Measurements from ENCODE around the gene SARS2.
"Not testable (repeated sequence)": the region's sequence is repeated elsewhere in the genome, so short reads cannot be mapped to it uniquely, and the experiment has no call there.

Gene SARS2

GRCh38 chr19:38880076-38880881, 50.3 kb downstream of the SARS2 start:
- Mint-ChIP-seq H3K27me3 (no peaks in the 10 kb centered on the region), H3K4me1 (ENCODE audit: low read depth) (peaks cover 19% of the 10 kb centered on the region), H3K4me3 (no peak overlapping the region), H3K36me3 (ENCODE audit: low read depth) (peaks cover 67% of the 10 kb centered on the region), H3K9me3 (no peaks in the 10 kb centered on the region), H3K27ac (no peak overlapping the region)
- intact Hi-C loops (cut with micrococcal nuclease): no loop called here

- Mint-ChIP-seq H3K9me3 (no peaks in the 10 kb centered on the region), H3K4me1 (ENCODE audit: low read depth) (peaks cover 19% of the 10 kb centered on the region), H3K27me3 (no peaks in the 10 kb centered on the region), H3K4me3 (no peak overlapping the region), H3K36me3 (ENCODE audit: low read depth) (peaks cover 60% of the 10 kb centered on the region), H3K27ac (no peak overlapping the region)
- intact Hi-C loops (cut with micrococcal nuclease): no loop called here
Measured at GRCh38 chr19:38879400-38879751, 51.2 kb downstream of the SARS2 start.

- peak overlapping the region; percentile 73 for H3K27ac Mint-ChIP-seq
- H3K4me1 Mint-ChIP-seq (ENCODE audit: low read depth): peaks cover 19% of the 10 kb centered on the region
- peaks cover 54% of the 10 kb centered on the region for H3K36me3 Mint-ChIP-seq (ENCODE audit: low read depth)
- no peaks in the 10 kb centered on the region for H3K27me3 Mint-ChIP-seq
- no peaks in the 10 kb centered on the region for H3K9me3 Mint-ChIP-seq
- intact Hi-C loops (cut with micrococcal nuclease): no loop called here
- no peak overlapping the region for H3K4me3 Mint-ChIP-seq
Measured at GRCh38 chr19:38878575-38879399, 51.8 kb downstream of the SARS2 start.

- Mint-ChIP-seq H3K27ac (peak within 1 kb of the TSS; percentile 73), H3K36me3 (ENCODE audit: low read depth) (peaks cover 46% of the 10 kb centered on the region), H3K9me3 (no peaks in the 10 kb centered on the region), H3K27me3 (no peaks in the 10 kb centered on the region), H3K4me1 (ENCODE audit: low read depth) (peaks cover 19% of the 10 kb centered on the region), H3K4me3 (no peak within 1 kb of the TSS)
- intact Hi-C loops (cut with micrococcal nuclease): no loop called here
Measured at GRCh38 chr19:38877781-38878574, 52.6 kb downstream of the SARS2 start, which contains the start of gene RINL. RINL (minus strand) TSS chr19:38878275; CDS start chr19:38876742, 1,533 bp downstream.

- H3K27ac Mint-ChIP-seq: peak overlapping the region; percentile 31
- peaks cover 20% of the 10 kb centered on the region for H3K4me1 Mint-ChIP-seq (ENCODE audit: low read depth)
- no peaks in the 10 kb centered on the region for H3K9me3 Mint-ChIP-seq
- no peaks in the 10 kb centered on the region for H3K27me3 Mint-ChIP-seq
- intact Hi-C loops (cut with micrococcal nuclease): no loop called here
- no peak overlapping the region for H3K4me3 Mint-ChIP-seq
- H3K36me3 Mint-ChIP-seq (ENCODE audit: low read depth): peaks cover 24% of the 10 kb centered on the region
Measured at GRCh38 chr19:38875656-38876395, 54.7 kb downstream of the SARS2 start.

GRCh38 chr19:38873400-38873799, 57.2 kb downstream of the SARS2 start:
- H3K4me3 Mint-ChIP-seq; H3K36me3 Mint-ChIP-seq (ENCODE audit: low read depth); H3K9me3 Mint-ChIP-seq; H3K27me3 Mint-ChIP-seq; H3K27ac Mint-ChIP-seq; intact Hi-C loops (cut with micrococcal nuclease): not testable (repeated sequence)
- peaks cover 37% of the 10 kb centered on the region for H3K4me1 Mint-ChIP-seq (ENCODE audit: low read depth)

GRCh38 chr19:38870612-38871011, 60.0 kb downstream of the SARS2 start:
- H3K27ac Mint-ChIP-seq: peak overlapping the region; percentile 78
- H3K36me3 Mint-ChIP-seq (ENCODE audit: low read depth): peaks cover 5% of the 10 kb centered on the region
- peak overlapping the region; percentile 48 for H3K4me3 Mint-ChIP-seq
- peaks cover 29% of the 10 kb centered on the region for H3K4me1 Mint-ChIP-seq (ENCODE audit: low read depth)
- peaks cover 1% of the 10 kb centered on the region for H3K27me3 Mint-ChIP-seq
- no peaks in the 10 kb centered on the region for H3K9me3 Mint-ChIP-seq
- intact Hi-C loops (cut with micrococcal nuclease): no loop called here

- peak overlapping the region; percentile 78 for H3K27ac Mint-ChIP-seq
- intact Hi-C loops (cut with micrococcal nuclease): loop anchor here (1.0 kb wide), 1 partner anchor 18 kb away; no protein-coding TSS in a partner anchor
- H3K4me3 Mint-ChIP-seq: peak overlapping the region; percentile 88
- H3K9me3 Mint-ChIP-seq: no peaks in the 10 kb centered on the region
- H3K27me3 Mint-ChIP-seq: peaks cover 1% of the 10 kb centered on the region
- peaks cover 5% of the 10 kb centered on the region for H3K36me3 Mint-ChIP-seq (ENCODE audit: low read depth)
- peaks cover 35% of the 10 kb centered on the region for H3K4me1 Mint-ChIP-seq (ENCODE audit: low read depth)
Measured at GRCh38 chr19:38869836-38870607, 60.5 kb downstream of the SARS2 start.

- peaks cover 42% of the 10 kb centered on the region for H3K4me1 Mint-ChIP-seq (ENCODE audit: low read depth)
- intact Hi-C loops (cut with micrococcal nuclease): loop anchor here (1.0 kb wide), 1 partner anchor 17 kb away; no protein-coding TSS in a partner anchor
- H3K4me3 Mint-ChIP-seq: peak overlapping the region; percentile 88
- H3K27ac Mint-ChIP-seq: peak overlapping the region; percentile 78
- peaks cover 5% of the 10 kb centered on the region for H3K36me3 Mint-ChIP-seq (ENCODE audit: low read depth)
- H3K9me3 Mint-ChIP-seq: no peaks in the 10 kb centered on the region
- peaks cover 1% of the 10 kb centered on the region for H3K27me3 Mint-ChIP-seq
Measured at GRCh38 chr19:38869160-38869835, 61.3 kb downstream of the SARS2 start.

- Mint-ChIP-seq H3K4me3 (no peak overlapping the region), H3K27ac (no peak overlapping the region), H3K4me1 (ENCODE audit: low read depth) (peaks cover 45% of the 10 kb centered on the region), H3K36me3 (ENCODE audit: low read depth) (peaks cover 5% of the 10 kb centered on the region), H3K27me3 (peaks cover 1% of the 10 kb centered on the region), H3K9me3 (no peaks in the 10 kb centered on the region)
- intact Hi-C loops (cut with micrococcal nuclease): no loop called here
Measured at GRCh38 chr19:38868551-38868950, 62.0 kb downstream of the SARS2 start.

- no peak overlapping the region for H3K27ac Mint-ChIP-seq
Measured at GRCh38 chr19:38867171-38867780, 63.3 kb downstream of the SARS2 start.

More at GRCh38 chr19:38867171-38867780, 63.3 kb downstream of the SARS2 start:
- Mint-ChIP-seq H3K4me3 (no peak overlapping the region), H3K9me3 (no peaks in the 10 kb centered on the region), H3K27me3 (peaks cover 3% of the 10 kb centered on the region), H3K36me3 (ENCODE audit: low read depth) (peaks cover 5% of the 10 kb centered on the region), H3K4me1 (ENCODE audit: low read depth) (peaks cover 56% of the 10 kb centered on the region)
- intact Hi-C loops (cut with micrococcal nuclease): no loop called here

All from dendritic cell treated with granulocyte-macrophage colony-stimulating factor and Interleukin-4, amounts not matched to agents 40 ng/mL and 50 ng/mL, for 4 days (primary cell).